PFSK-1 (cell line): ENCODE data around the gene HNRNPA2B1.

Experiments
- POLR2AphosphoS5 ChIP-seq: IDR thresholded peaks from 2 replicates; pipeline ENCODE4 v1.6.1; 2012; ENCODE audit warnings: low read depth, mild to moderate bottlenecking, control low read depth, low read length, moderate library complexity
- REST ChIP-seq, 2 experiments: IDR thresholded peaks; 2 replicates each; pipeline versions ENCODE4 v1.6.1 to v1.8.0; 2011 to 2012; ENCODE audit warnings: low read depth in 2 of 2, low read length in 2 of 2, control low read depth in 1 of 2, inconsistent platforms in 1 of 2, mild to moderate bottlenecking in 1 of 2, moderate library complexity in 1 of 2; ENCODE audit not compliant: insufficient read depth in 1 of 2
- SIN3A ChIP-seq: IDR thresholded peaks from 2 replicates; pipeline ENCODE4 v1.6.1; 2012; ENCODE audit warnings: mild to moderate bottlenecking, low read length, moderate library complexity, borderline replicate concordance; ENCODE audit not compliant: insufficient read depth

GRCh38 chr7:26144184-26145080 is 56.1 kb downstream of the HNRNPA2B1 start:
- TF ChIP-seq REST (IDR thresholded peaks at IDR 0.05; ENCODE audit: insufficient read depth in 1 of 2, low read depth in 2 of 2, low read length in 2 of 2) (no peak), POLR2AphosphoS5 (no peak), SIN3A (no peak)
